Suprapubic skin (tissue), 4 donors: ENCODE results near the gene MLXIPL. TPM values are rescaled to one million over a fixed set of nuclear protein-coding genes. Genes with fewer than 3 reads are reported as not detected.
"Not testable (repeated sequence)": the region's sequence is repeated elsewhere in the genome, so short reads cannot be mapped to it uniquely, and the experiment has no call there.

Experiments
- DNase-seq, 2 donors: peaks; one replicate each; pipeline ENCODE4 v3.0.0-alpha.2; 2019; ENCODE audit warnings: low spot score in 2 of 2
- H3K27ac ChIP-seq: fragments of 200-600 bp; sonication (generic); one replicate; pipeline ENCODE4 v1.5.1; 2019
- H3K27me3 ChIP-seq: fragments of 200-600 bp; sonication (generic); one replicate; pipeline ENCODE4 v1.5.1; 2019
- H3K36me3 ChIP-seq: fragments of 200-600 bp; sonication (generic); one replicate; pipeline ENCODE4 v1.5.1; 2019
- H3K4me1 ChIP-seq: fragments of 200-600 bp; sonication (generic); one replicate; pipeline ENCODE4 v1.5.1; 2019
- H3K4me3 ChIP-seq: fragments of 200-600 bp; sonication (generic); one replicate; pipeline ENCODE4 v1.5.1; 2019; ENCODE audit warnings: mild to moderate bottlenecking
- H3K9me3 ChIP-seq: fragments of 200-600 bp; sonication (generic); one replicate; pipeline ENCODE4 v1.5.1; 2019
- EP300 ChIP-seq: sonication (generic); formaldehyde crosslinking; IDR thresholded peaks from one replicate; pipeline ENCODE4 v1.6.1; 2017; ENCODE audit warnings: antibody characterized with exemption
- POLR2A ChIP-seq, 2 donors: fragments of 450-650 bp; IDR thresholded peaks; one replicate each; pipeline ENCODE4 v1.6.1; 2017; ENCODE audit warnings: antibody characterized with exemption in 2 of 2, mild to moderate bottlenecking in 2 of 2, moderate library complexity in 2 of 2
- POLR2AphosphoS5 ChIP-seq, 3 donors: sonication (generic); formaldehyde crosslinking; IDR thresholded peaks; one replicate each; pipeline ENCODE4 v1.6.1; 2017; ENCODE audit warnings: antibody characterized with exemption in 3 of 3
- WGBS: methylation state at CpG from one replicate; pipeline ENCODE4 v1.1.5; 2018; 5-methylcytosine and 5-hydroxymethylcytosine counted together
- total RNA-seq, 4 donors: library from RNA; depleted of rRNA; stranded (reverse); fragments of >200 nt; gene quantifications; one replicate each; pipeline ENCODE4 v1.1.0, GENCODE V29; 2016
- TF ChIP-seq, protein P1 (sequence below), 2 donors: fragments of 200-600 bp in 1 of 2; fragments of 450-650 bp in 1 of 2; sonication (generic) in 1 of 2; IDR thresholded peaks; one replicate each; pipeline ENCODE4 v1.5.1; 2016 to 2019; ENCODE audit warnings: antibody characterized with exemption in 2 of 2, mild to moderate bottlenecking in 1 of 2, moderate library complexity in 1 of 2

The MLXIPL gene
- total RNA-seq, 4 donors from 2014 or later = 1.9 to 9.3 (median 2.7) TPM

DNA sequence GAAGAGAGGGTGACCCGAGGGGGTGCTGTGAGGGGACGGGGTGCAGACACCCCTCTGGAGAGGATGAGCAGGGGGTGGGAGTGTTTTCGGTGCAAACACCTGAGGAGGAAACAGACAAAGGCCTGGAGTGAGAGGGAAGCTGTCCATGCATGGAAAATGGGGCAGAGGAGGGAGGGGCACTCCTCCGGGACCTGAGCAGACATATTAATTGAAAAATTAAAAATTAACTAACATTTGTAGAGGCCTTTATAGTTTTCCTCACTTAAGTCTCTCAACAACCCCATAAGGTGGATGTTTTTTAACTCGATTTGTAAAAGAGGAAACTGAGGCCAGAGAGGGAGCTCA is 44.5 kb upstream of the MLXIPL start:
- Histone ChIP-seq H3K36me3 (no peaks in the 10 kb centered on the region), H3K9me3 (no peaks in the 10 kb centered on the region), H3K4me1 (peaks cover 20% of the 10 kb centered on the region), H3K27me3 (no peaks in the 10 kb centered on the region), H3K27ac (no peak overlapping the region), H3K4me3 (peak overlapping the region; percentile 75)
- DNase-seq = no peak
- WGBS = 27% methylated on average over 5 of the region's 5 CpGs
- TF ChIP-seq EP300 (no peak), POLR2AphosphoS5 (IDR thresholded peaks at IDR 0.05) (no peak), POLR2A (IDR thresholded peaks at IDR 0.05) (no peak)
- TF ChIP-seq, protein P1, sequence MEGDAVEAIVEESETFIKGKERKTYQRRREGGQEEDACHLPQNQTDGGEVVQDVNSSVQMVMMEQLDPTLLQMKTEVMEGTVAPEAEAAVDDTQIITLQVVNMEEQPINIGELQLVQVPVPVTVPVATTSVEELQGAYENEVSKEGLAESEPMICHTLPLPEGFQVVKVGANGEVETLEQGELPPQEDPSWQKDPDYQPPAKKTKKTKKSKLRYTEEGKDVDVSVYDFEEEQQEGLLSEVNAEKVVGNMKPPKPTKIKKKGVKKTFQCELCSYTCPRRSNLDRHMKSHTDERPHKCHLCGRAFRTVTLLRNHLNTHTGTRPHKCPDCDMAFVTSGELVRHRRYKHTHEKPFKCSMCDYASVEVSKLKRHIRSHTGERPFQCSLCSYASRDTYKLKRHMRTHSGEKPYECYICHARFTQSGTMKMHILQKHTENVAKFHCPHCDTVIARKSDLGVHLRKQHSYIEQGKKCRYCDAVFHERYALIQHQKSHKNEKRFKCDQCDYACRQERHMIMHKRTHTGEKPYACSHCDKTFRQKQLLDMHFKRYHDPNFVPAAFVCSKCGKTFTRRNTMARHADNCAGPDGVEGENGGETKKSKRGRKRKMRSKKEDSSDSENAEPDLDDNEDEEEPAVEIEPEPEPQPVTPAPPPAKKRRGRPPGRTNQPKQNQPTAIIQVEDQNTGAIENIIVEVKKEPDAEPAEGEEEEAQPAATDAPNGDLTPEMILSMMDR (IDR thresholded peaks at IDR 0.05) = no peak

DNA sequence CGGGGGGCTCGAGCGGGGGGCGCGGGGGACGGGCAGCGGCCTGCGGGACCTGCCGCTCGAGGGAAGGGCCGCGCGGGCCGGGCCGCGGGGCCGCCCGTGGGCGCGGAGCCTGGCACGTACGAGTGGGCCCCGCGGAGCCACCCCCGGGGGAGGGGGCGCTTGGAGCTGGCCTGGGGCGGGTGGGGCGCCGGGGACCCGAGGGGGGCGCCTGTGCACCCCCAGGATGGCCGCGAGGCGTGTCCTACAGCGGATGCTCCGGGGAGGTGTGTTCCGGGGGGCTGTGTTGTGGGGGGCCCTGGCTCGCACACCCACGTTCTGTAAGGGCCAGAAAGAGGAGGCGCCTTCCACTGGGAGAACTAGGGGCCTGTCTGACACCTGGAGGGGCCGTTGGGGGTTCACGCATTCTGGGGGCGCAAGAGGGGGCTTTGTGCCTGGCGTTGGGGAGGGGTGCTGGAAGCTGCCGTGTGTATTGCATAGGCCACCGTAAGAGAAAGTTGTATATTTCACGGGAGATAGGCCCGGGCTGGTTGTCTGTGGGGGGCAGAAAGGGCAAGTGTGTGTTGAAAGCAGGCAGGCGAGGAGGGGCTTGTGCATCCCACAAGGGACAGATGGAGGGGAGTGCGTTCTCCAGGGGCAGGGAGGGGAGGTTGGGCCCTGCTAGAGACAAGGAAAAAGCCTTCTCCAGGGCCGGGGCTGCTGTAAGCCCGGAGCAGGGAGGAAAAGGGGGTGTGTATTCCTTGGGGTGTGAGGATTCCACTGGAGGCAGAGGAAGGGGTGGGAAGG is 44.0 kb upstream of the MLXIPL start:
- DNase-seq = no peak
- H3K9me3 ChIP-seq = no peaks in the 10 kb centered on the region
- TF ChIP-seq POLR2A (IDR thresholded peaks at IDR 0.05) (no peak), EP300 (no peak), POLR2AphosphoS5 (IDR thresholded peaks at IDR 0.05) (no peak)
- TF ChIP-seq, protein P1 (IDR thresholded peaks at IDR 0.05) = no peak
- H3K4me3 ChIP-seq = peak overlapping the region; percentile 75
- 3% methylated on average over 13 of the region's 52 CpGs for WGBS
- no peaks in the 10 kb centered on the region for H3K27me3 ChIP-seq
- no peaks in the 10 kb centered on the region for H3K36me3 ChIP-seq
- no peak overlapping the region for H3K27ac ChIP-seq
- H3K4me1 ChIP-seq = peaks cover 20% of the 10 kb centered on the region

DNA sequence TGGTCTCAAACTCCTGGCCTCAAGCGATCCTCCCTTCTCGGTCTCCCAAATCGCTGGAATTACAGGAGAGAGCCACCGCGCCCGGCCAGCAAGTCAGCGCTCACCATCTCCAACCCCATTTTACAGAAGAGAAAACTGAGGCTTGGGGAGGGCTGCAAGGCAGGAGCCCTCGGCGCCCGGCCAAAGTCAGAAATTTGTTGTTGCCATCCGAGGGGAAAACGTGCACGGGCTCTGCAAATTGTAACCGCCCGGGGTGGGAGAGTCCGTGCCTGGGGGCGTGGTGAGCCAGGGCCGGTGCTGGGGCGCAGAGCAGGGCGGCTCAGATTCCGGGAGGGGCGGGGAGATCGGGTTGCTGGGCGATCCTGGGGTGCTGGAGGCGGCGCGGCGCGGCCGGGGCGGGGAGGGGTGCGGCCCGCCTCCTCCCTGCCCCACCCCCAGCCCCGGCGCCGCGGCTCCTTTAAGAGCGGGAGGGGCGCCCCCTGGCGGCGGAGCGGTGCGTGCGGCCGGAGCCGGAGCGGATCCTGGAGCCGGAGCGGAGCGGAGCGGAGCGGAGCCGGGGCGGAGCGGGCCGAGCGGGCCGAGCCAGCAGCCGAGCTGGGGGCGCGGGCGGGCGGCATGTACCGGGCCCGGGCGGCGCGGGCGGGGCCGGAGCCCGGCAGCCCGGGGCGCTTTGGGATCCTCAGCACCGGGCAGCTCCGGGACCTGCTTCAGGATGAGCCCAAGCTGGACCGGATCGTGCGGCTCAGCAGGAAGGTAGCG is 43.2 kb upstream of the MLXIPL start, which contains the start of gene VPS37D:
Gene VPS37D (plus strand): TSS at position 488 of the 759 bp plus-strand sequence. CDS start 128 bp downstream, at position 616.
- WGBS = 4% methylated on average over 17 of the region's 79 CpGs

DNA sequence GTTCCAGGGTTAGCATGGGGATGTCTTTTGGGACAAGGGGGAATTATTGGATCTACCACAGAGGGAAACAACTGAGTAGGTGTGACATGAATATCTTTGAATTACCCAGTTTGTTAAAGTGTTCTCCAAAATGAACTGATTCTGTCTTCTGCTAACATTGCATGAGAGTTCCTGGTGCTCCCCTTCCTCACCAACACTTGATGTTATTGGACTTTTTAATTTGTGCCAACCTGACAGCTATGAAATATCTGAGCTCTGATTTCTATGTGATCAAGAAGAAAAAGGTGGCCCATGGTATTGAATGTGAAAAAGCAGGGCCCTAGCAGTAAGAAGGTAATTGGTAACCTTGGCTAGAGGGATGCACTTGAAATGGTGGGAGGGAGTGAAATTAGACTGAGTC is 38.7 kb upstream of the MLXIPL start:
- no peaks in the 10 kb centered on the region for H3K9me3 ChIP-seq
- no peak for TF ChIP-seq POLR2A (IDR thresholded peaks at IDR 0.05)
- H3K4me3 ChIP-seq = no peak overlapping the region
- no peaks in the 10 kb centered on the region for H3K36me3 ChIP-seq
- H3K4me1 ChIP-seq = peaks cover 6% of the 10 kb centered on the region
- no peak overlapping the region for H3K27ac ChIP-seq
- H3K27me3 ChIP-seq = no peaks in the 10 kb centered on the region
- no peak for DNase-seq

More for the DNA sequence above, 43.2 kb upstream of the MLXIPL start, which contains the start of gene VPS37D:
- Histone ChIP-seq H3K9me3 (no peaks in the 10 kb centered on the region), H3K4me1 (peaks cover 20% of the 10 kb centered on the region), H3K4me3 (peak within 1 kb of the TSS; percentile 75), H3K36me3 (no peaks in the 10 kb centered on the region), H3K27ac (no peak within 1 kb of the TSS), H3K27me3 (no peaks in the 10 kb centered on the region)
- TF ChIP-seq POLR2A (IDR thresholded peaks at IDR 0.05) (no peak), POLR2AphosphoS5 (IDR thresholded peaks at IDR 0.05) (peak in 1 of 3 donors; percentile 41)
- TF ChIP-seq, protein P1 (IDR thresholded peaks at IDR 0.05) = peak; percentile 92 to 93
- peak; percentile 90 to 93 for DNase-seq

DNA sequence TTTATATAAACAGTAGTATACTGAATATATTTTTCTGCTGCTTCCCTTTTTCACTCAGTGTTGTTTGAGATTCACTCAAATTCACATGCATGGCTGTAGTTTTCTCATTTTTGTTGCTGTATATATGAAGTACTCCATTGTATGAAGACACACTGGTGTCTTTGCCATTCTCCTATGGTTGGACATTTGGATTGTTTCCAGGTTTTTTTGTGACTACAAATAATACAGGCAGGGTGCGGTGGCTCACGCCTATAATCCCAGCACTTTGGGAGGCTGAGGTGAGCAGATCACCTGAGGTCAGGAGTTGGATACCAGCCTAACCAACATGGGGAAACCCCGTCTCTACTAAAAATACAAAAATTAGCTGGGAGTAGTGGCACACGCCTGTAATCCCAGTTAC is 36.3 kb upstream of the MLXIPL start:
- H3K9me3 ChIP-seq, H3K4me3 ChIP-seq, H3K4me1 ChIP-seq, DNase-seq, H3K27ac ChIP-seq, H3K36me3 ChIP-seq, H3K27me3 ChIP-seq: not testable (repeated sequence)
- WGBS = 48% methylated on average over 4 of the region's 4 CpGs

DNA sequence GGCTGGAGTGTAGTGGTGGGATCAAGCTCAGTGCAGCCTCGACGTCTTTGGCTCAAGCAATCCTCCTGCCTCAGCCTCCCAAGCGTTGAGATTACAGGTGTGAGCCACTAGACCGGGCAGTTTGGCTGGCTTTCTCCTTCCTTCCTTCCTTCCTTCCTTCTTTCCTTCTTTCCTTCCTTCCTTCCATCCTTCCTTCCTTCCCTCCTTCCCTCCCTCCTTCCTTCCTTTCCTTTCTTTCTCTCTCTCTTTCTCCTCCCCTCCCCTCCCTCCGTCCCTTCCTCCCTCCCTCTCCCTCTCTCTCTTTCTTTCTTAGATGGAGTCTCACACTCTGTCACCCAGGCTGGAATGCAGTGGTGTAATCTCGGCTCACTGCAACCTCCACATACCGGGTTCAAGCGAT is 35.7 kb upstream of the MLXIPL start:
- no peak for DNase-seq
- 68% methylated on average over 8 of the region's 8 CpGs for WGBS
- Histone ChIP-seq H3K9me3 (no peaks in the 10 kb centered on the region), H3K27ac (no peak overlapping the region), H3K36me3 (no peaks in the 10 kb centered on the region), H3K4me1 (no peaks in the 10 kb centered on the region), H3K4me3 (no peak overlapping the region), H3K27me3 (no peaks in the 10 kb centered on the region)
- no peak for TF ChIP-seq POLR2A (IDR thresholded peaks at IDR 0.05)
- no peak for TF ChIP-seq POLR2AphosphoS5 (IDR thresholded peaks at IDR 0.05)
- TF ChIP-seq, protein P1 (IDR thresholded peaks at IDR 0.05) = no peak
- TF ChIP-seq EP300 = no peak

GRCh38 chr7:73655309-73655708 is 31.0 kb upstream of the MLXIPL start:
- WGBS = 83% methylated on average over 4 of the region's 4 CpGs

More at GRCh38 chr7:73655309-73655708, 31.0 kb upstream of the MLXIPL start:
- H3K27ac ChIP-seq, DNase-seq, H3K9me3 ChIP-seq, H3K36me3 ChIP-seq, H3K4me1 ChIP-seq, H3K4me3 ChIP-seq: not testable (repeated sequence)
- peaks cover 20% of the 10 kb centered on the region for H3K27me3 ChIP-seq
